GM21737 (cell line): ENCODE data around the gene HMCN2.

ENCODE experiments used
- ATAC-seq: cut with Tn5 transposase; IDR thresholded peaks from one replicate; pipeline ENCODE4 v1.9.1; 2021; ENCODE audit warnings: mild to moderate bottlenecking, moderate library complexity; ENCODE audit not compliant: unreplicated experiment

Gene HMCN2

DNA sequence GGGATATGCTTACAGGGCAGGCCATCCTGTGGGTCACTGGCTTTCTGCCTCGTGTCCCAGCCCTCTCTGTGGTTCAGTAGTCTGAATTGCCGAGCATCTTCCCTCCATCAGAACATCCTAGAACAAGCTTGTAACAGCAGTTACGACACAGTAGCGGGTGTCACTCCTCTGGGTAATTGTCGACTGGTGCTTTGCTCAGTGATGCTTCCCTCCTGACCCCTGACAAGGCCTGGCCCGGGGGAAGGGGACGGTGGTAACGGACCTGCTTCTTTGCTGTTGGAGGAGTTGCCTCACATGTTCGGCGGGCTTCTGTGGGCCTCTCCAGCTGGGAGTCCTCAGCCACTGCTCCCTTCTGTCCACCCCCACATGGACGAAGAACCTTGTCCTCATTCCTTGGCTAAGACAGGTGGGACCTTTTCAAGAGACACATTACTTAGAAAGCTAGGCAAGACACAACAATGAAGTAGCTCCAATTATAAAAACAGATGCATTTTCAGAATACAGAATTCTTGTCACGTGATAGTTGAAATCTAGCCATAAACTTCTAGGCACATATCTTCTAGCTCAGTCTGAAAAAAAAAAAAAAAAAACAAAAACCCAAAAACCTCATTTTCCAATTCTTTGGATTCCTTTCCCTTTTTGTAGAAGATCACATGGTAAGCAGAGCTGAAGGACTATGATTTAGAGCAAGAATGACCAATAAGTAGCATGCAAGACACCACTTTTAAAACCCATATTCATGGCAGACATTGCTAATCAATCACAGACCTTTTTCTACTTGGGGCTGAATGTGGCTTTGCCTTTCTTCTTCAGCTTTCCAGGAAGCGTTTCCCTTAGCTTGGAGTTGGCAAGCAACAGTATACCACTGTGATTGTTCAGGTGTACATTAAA lies 25.0 kb downstream of the HMCN2 start:
- ATAC-seq, result no peak

DNA sequence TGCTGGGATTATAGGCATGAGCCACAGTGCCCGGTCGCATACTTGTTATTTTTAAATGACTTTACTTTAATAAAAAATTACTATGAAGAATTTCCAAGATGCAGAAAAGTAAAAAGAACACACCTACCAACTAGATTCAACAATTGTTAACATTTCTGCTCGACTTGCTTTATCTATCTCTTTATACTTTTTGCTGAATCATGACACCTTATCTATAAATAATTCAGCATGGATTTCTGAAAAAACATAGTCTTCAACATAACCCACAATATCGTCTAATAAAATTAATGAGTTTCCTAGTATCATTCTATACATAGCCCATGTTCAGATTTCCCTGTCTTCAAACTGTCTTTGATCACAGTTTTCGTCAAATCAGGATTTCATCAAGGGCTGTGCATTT lies 25.9 kb downstream of the HMCN2 start:
- no peak for ATAC-seq

DNA sequence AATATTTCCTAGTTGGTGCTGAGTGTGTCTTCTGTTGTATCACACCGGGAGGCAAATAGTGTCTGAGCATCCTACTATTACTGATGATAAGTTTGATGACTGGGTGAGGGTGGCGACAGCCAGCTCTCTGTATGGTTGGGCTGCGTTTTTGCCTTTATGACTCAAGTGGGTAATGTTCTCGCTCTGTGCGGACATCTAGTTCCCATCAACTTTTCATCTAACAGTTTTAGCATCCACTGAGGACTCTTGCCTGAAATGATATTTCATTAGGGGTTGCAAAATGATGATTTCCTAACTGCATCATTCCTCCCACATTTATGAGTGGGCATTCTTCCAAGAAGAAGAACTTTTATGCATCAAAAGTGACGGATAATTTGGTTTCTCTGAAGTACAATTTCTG lies 26.5 kb downstream of the HMCN2 start:
- ATAC-seq, result no peak

DNA sequence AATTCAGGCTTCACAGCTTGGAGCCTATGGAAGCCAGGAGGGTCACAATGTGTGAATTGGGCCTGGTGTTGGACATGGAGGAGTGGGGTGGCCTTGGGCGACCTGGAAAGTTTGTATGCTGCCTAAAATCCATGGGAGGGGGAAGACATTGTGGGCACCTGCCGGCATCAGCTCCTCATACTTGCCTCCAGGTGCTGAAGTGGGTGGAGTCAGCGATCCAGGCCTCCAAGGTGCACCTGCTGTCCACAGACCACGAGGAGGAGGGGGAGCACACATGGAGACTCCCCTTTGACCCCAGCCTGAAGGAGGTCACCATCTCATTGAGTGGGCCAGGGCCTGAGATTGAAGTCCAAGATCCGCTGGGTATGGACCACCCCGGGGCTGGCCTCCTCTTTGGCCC lies 29.1 kb downstream of the HMCN2 start:
- ATAC-seq, result no peak

DNA sequence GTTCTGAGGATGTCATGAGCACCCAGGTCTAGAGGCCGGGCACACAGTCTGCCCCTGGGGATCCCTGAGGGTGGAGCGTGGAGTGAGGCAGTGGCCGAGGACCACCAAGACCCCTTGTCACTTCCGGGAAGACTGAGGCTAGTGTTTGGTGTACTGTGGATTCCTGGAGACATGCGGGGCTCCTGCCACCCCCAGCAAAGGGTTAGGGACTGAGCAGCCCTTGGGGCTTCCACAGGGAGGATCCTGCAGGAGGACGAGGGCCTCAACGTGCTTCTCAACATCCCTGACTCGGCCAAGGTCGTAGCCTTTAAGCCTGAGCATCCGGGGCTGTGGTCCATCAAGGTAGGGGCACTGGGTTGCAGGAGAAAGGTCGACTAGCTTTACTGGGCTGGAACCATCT lies 29.9 kb downstream of the HMCN2 start:
- no peak for ATAC-seq

DNA sequence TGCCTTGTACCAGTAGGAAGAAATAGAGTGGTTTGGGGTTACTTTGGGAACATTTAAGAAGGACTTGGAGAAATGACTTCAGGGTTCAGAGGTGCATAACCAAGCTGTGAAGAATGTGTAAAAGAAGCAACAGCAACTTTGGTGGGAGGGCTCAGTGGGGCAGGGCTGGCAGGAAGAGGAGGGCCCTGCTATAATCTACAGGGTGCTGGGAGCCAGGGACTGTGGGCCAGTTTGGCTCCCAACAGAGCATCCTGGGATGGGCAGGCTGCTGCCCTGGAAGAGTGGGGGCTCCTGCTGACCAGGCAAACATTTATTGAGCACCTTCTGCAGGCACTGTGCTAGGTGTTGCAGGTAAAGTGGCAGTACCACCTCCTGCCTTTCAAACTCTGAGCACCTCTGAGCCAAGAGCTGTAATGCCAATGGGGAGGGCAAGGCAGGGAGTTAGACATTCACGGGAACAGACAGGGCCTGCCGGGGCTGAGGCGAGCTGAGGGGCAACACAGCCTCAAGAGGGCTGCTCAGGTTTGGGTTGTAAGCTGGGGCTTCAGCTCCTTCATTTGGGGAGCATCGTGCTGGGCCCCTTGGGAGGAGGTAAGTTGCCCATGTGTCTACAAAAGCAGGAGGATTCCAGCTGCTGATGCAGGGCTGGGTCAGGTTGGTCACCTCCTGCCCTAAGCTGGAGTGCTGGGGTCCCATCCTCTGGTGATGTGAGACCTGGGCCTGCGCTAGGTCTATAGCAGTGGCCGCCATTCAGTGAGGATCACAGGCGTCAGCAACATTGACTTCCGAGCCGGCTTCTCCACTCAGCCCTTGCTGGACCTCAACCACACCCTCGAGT lies 30.6 kb downstream of the HMCN2 start:
- ATAC-seq, result no peak

DNA sequence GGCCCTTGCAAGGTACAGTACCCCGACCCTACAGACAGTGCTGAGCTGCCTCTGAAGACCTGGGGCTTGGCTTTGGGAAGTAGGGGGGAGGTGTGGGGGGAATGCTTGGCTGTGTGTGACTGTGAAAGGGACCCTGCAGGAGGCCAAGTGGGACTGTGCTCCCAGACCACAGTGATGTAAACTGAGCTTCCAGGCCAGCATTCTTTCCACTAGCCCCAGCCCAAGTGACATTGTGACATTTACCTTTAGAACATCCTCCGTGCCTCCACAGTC lies 31.2 kb downstream of the HMCN2 start:
- ATAC-seq, result no peak

DNA sequence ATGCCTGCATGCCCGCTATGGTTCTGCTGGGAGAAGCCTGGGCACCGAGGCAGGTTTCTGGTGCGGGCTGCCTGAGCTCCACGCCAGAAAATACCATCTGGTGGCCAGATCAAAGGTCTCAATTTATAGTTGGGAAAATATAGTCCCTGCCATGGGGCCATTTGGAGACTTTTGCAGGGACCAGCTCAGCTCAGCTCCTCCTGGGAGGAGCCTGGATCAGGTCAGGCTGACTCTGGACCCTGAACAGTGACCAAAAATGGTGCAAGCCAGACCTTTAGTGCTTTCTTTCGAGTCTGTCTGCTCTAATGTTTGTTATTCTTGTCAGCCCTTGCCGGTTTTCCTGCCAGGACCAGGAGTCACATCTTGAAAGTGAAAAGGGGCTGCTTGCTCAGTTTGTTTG lies 31.8 kb downstream of the HMCN2 start:
- ATAC-seq, result no peak

DNA sequence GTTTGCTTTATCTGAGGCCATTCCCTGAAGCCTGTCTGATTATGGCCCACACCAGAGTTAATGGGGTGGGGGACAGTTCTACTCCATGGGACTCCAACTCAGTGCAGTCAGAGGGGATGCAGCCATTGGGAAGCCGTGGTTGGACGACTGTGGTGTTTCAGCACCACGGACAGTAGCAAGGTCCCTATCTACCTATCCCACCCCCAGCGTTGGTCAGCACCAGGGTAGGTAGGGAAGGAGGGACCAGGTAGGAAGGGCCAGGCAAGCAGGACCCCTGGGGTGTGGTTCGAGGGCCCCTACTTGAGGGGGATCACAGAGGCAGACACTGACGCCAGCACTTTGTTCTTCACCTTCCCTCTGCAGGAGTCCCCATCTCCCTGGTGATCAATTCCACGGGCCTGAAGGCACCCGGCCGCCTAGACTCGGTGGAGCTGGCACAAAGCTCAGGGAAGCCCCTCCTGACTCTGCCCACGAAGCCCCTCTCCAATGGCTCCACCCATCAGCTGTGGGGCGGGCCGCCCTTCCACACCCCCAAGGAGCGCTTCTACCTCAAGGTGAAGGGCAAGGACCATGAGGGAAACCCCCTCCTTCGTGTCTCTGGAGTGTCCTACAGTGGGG lies 33.2 kb downstream of the HMCN2 start:
- no peak for ATAC-seq

DNA sequence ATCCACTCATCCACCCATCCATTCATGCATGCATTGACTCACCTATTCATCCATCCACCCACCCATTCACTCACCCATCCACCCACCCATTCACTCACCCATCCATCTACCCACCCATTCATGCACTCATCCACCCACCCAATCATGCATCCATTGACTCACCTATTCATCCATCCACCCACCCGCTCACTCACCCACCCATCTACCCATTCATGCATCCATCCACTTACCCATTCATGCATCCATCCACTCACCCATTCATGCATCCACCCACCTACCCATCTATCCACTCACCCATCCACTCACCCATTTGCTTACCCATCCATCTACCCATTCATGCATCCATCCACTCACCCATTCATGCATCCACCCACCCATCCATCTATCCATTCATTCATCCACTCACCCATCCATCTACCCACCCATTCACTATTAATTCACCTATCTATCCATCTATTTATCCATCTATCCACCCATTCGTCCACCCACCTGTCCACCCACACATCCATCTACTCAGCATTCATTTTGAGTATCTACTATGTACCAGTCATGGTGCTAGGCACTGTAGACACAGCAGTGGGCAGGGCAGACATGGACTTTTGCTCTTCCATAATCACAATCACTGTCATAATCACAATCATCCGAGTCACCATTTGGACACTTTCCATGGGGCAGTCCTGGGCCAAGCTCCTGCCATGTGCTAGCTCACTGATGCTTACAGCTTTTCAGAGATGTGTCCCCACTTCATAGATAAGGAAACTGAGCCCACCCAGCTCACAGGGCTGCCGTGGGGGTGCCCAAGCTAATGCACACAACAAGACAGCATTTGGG lies 34.4 kb downstream of the HMCN2 start:
- ATAC-seq, result no peak

DNA sequence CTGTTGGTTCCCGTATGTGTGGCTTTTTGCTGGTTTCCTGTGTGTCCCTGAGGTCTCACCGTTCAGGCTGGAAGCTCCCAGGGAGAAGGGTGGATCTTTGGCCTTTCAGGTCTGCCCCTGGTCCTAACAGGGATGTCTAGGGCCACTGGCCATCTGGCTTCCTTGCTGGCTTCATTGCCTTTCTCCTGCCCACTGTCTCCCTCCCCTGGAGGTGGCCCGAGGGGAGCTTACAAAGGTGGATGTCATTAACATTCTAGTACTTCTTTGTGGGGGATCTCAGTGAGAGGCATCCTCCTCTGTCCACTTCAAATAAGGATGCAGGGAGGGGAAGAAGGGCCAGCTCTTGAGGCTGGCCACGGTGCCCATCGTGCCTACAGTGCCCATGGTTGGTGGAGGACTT lies 35.2 kb downstream of the HMCN2 start:
- no peak for ATAC-seq

DNA sequence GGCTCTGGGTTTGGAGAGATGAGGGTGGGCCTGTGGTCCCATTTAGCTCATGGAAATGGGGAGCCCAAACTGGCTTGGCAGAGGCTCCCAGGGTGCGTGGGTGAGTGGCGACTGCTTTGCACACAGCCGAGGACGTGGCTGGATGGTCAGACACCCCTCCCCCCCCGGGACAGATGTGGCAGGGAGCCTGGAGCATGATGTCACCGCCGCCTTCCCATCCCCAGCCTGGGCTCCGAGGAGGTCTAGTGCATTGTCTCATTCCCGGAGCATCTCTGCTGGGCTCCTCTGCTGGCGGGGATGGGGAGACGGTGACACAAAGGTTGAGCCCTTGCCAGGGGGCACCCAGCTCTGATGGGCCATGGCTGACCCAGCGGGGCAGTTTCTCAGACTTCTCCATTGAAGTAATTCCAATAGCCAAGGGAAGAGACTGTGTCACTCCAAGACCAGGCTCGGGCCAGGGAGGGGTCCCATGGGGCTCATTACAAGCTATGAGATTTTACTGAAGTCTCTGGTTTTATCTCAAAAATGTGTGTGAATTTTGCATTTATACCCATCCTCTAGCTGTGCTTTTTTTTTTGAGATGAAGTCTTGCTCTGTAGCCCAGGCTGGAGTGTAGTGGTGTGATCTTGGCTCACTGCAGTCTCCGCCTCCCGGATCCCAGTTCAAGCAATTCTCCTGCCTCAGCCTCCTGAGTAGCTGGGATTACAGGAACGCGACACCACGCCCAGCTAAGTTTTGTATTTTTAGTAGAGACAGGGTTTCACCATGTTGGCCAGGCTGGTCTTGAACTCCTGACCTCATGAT lies 36.1 kb downstream of the HMCN2 start:
- no peak for ATAC-seq

DNA sequence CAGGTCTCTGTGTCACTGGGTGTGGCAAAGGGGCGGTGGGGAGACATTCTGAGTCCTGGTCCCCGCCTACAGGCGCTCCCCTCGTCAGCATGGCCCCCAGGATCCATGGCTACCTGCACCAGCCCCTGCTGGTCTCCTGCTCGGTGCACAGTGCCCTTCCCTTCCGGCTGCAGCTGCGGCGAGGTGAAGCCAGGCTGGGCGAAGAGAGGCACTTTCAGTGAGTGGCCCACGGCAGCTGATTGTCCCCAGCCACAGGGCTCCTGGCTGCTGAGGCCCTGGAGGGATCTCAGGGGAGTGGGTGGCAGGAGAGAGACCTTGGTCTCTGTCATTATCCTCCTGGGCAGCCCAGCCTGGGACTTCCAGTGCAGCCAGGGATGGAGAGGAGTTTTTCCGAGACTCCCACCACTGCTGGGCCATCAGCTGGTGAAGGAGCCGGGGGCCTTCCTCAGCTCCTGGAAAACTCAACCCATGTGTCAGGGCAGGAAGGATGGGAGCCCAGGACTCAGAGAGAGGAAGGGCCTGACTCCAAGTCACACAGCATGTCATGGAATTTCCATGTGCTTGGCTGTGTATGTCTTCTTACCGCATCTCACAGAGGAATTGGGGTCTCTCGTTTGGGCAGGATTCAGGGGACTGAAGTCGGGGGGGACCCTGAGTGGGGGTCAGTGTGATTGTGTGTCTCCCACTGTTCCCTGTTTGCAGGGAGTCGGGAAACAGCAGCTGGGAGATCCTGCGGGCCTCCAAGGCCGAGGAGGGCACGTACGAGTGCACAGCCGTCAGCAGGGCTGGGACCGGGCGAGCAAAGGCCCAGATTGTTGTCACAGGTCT lies 37.4 kb downstream of the HMCN2 start:
- ATAC-seq, result no peak

DNA sequence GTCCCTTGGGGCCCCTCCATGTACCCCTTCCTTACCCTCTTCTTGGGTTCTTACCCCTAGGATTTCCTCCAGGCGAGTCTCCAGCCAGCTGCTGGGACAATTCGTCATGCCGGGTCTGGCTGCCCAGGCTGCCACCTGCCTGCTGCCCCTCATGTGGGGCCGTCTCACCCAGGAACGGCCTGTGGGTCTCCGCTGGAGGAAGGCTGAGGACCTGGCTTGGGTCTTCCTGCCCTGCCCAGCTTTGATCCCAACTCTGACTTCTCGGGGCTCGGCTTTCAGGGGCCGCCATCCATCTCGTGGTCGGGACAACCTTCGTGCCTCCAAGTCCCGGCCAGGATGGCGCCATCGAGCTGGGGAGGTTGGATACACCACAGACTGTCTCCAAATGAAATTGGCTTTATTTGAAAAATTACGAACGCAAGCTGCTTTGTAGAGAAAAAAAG lies 38.1 kb downstream of the HMCN2 start:
- ATAC-seq, result no peak

DNA sequence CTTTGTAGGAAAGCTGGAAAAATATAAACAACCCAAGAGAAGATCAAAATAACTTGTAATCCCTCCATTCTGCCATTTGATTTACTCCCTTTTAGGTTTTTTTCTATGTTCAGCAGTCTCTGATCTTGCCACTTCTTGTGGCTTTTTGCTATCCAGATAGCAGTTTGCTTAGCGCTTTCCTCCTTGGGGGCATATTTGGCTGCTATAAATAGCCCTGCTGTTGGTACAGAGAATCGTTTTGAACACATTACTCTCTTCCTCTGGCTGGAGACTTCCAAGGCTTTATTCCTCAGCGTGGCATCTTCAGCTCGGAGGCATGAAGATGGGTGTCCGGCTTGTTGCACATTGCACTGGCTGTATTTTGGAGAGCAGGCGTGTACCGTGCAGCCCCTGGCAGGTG lies 38.6 kb downstream of the HMCN2 start:
- ATAC-seq, result no peak

DNA sequence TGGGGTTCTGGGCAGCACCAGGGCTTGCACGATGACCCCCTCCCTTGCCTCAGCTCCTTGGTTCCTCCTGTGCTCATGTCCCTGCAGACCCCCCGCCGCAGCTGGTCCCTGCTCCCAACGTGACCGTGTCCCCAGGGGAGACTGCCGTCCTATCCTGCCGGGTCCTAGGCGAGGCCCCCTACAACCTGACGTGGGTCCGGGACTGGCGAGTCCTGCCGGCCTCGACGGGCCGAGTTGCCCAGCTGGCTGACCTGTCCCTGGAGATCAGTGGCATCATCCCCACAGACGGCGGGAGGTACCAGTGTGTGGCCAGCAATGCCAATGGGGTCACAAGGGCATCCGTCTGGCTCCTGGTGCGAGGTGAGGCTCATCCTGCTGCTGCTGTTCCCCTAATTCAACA lies 39.1 kb downstream of the HMCN2 start:
- no peak for ATAC-seq

DNA sequence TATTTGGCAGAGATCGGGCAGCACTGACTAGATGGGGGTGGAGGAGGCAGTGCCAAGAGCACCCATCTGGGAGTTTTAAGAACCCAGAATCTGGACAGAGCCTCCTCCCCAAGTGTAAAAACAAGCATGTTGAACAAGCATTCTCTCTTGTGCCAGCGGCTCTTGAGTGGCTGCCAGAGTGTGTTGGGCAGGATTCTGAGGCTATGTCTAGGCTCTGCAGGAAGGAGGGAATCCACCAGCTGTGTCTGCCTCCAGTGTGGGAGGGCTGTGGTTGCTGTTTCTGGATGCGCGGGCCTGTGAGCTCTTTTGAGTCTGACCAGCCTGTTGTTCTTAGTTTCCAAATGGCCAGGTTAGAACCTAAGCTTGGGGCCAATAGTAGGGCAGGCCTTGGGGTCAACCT lies 39.8 kb downstream of the HMCN2 start:
- ATAC-seq, result no peak

DNA sequence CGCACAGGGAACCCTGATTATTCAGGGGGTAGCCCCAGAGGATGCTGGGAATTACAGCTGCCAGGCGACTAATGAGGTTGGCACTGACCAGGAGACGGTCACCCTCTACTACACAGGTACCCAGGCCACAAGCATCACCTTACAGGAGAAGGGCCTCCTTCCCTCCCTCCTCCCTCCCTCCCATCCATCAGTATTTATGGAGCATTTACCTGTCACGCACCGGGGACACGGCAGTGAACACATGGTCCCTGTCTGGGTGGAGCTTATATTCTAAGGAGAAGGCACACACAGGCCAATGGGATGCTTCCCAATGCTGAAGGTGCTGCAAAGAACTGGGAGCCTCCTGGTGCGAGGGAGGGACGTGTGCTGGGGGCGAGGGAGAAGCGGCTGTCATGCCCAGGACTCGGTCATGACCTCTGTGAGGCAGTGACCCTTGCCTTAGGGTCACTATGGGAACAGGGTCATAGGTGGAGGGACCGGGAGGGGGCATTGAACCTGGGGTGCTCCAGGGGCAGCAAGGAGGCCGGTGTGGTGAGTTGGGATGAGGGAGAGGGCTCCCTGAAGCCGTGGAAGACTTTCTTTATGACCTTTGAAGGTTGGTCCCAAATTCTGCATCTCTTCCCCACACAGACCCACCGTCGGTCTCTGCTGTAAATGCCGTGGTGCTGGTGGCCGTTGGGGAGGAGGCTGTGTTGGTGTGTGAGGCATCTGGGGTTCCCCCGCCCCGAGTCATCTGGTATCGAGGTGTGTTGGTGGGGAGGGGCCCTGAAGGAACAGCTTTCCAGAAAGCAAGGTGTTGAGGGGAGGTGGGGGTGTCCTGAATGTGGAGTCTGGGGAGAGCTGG lies 41.5 kb downstream of the HMCN2 start:
- ATAC-seq, result no peak

DNA sequence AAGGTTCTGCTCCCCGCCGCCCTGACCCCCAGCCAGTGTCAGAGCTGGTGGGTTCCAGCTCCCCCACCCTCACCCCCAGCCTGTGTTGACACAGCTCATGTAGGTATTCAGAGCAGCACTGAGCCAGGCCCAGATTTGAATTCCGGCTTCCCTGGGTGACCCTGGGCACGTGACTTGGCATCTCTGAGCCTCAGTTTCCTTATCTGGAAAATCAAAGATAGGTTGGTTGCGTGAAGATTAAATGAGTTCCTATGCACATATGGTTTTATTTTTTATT lies 42.0 kb downstream of the HMCN2 start:
- no peak for ATAC-seq
